Measurements from ENCODE around the gene XAB2.

DNA sequence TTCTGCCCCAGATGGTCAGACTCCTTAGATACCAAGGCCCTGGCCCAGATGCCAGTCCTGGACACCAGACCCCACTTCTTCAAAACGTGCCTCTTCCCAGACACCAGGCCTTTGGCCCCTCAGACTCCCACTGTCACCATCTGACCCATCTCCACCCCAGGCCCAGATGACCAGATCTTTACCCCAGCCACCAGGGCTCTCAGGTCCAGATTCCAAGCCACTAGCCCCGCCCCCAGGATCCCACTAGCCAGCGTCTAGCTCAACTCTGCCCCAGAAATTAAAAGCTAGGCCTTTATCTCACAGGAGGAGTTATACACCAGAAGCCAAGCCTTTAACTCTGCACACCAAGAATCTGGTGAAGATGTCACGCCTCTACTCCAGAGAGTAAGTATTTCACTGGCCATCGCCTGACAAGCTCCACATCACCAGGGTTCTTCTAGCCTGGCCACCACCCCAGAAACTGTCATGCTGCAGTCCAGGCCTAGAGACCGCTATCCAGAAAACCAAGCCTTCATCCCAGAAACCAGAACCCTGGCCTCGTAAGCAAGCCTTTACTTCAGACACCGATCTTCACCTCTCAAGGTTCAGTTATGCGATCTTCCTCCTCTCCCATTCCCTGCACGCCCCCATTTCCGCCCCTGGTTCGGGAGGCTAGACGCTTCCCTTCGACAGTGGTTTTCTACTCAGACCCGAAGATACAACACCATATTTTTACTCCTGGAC, 595 bp downstream of the XAB2 start:
- TF ChIP-seq POLR2A (IDR thresholded peaks at IDR 0.05; ENCODE audit: low read length) (no peak), GATA1 (IDR thresholded peaks at IDR 0.05; ENCODE audit: low read depth, low read length) (no peak)

Data from erythroblast (primary cell).